ENCODE results near the gene ACCS.

The ACCS gene

GRCh38 chr11:44082645-44083044 lies 16.6 kb downstream of the ACCS start:
- H3K9ac ChIP-seq (ENCODE audit: low read length), result no peak overlapping the region
- no peak overlapping the region for H3K27ac ChIP-seq (ENCODE audit: low read depth, low read length)
- peaks cover 7% of the 10 kb centered on the region for H3K4me1 ChIP-seq (ENCODE audit: control insufficient read depth, insufficient read depth, low read length)
- H3K4me3 ChIP-seq (ENCODE audit: low read length), result no peak overlapping the region
- H3K36me3 ChIP-seq (ENCODE audit: control insufficient read depth, insufficient read depth, low read length), result peaks cover 4% of the 10 kb centered on the region
- H3K27me3 ChIP-seq (ENCODE audit: control insufficient read depth, insufficient read depth, low read length), result no peaks in the 10 kb centered on the region

DNA sequence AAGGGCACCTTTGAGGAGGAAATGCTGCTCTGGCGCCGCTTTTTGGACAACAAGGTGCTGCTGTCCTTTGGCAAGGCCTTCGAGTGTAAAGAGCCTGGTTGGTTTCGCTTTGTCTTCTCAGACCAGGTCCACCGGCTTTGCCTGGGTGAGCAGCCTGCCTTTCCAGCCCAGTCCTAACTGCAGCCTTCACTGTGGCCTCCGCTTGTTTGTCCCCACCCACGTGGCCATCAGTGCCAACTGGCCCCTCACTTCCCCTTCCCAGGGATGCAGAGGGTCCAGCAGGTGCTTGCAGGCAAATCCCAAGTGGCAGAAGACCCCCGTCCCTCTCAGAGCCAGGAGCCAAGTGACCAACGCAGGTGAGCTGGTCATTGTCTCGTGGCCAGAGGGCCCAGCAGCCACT lies 17.4 kb downstream of the ACCS start:
- Histone ChIP-seq H3K4me3 (ENCODE audit: low read length) (no peak overlapping the region), H3K9ac (ENCODE audit: low read length) (no peak overlapping the region), H3K36me3 (ENCODE audit: control insufficient read depth, insufficient read depth, low read length) (peaks cover 4% of the 10 kb centered on the region), H3K27me3 (ENCODE audit: control insufficient read depth, insufficient read depth, low read length) (no peaks in the 10 kb centered on the region), H3K27ac (ENCODE audit: low read depth, low read length) (no peak overlapping the region), H3K4me1 (ENCODE audit: control insufficient read depth, insufficient read depth, low read length) (peaks cover 7% of the 10 kb centered on the region)

DNA sequence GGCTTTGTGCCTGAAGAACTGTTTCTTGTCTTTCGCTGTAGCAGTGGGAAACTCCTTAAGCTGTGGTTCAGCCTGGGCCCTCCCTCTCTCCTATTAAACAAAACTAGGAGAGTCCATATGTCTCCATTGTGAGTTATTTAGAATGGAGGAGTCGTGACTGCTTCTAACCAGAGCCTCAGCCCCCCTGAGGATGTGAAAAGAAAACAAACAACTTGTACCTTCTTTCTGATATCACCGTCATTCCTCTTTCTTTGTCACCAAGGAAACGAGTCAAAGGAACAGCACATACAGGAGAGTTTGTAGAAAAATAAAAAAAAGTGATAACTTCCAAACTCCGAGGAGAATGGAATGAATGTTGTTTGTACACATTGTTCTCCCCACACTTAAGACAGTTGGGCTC lies 17.8 kb downstream of the ACCS start:
- Histone ChIP-seq H3K27ac (ENCODE audit: low read depth, low read length) (no peak overlapping the region), H3K27me3 (ENCODE audit: control insufficient read depth, insufficient read depth, low read length) (no peaks in the 10 kb centered on the region), H3K4me1 (ENCODE audit: control insufficient read depth, insufficient read depth, low read length) (peaks cover 7% of the 10 kb centered on the region), H3K4me3 (ENCODE audit: low read length) (no peak overlapping the region), H3K36me3 (ENCODE audit: control insufficient read depth, insufficient read depth, low read length) (peaks cover 4% of the 10 kb centered on the region), H3K9ac (ENCODE audit: low read length) (no peak overlapping the region)

DNA sequence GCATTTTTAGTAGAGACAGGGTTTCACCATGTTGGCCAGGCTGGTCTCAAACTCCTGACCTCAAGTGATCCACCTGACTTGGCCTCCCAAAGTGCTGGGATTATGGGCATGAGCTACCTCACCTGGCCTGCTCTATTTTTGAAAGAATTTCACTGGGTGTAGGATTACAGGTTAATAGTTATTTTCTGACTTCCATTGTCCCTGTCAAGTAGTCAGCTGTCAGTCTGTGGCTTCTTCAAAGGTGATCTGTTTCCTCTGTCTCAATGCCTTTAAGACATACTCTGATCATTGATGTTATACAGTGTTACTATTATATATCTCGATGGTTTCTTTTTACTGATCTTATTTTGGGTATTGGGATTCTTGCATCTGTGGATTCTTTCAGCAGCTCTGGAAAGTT lies 19.3 kb downstream of the ACCS start:
- H3K4me3 ChIP-seq (ENCODE audit: low read length), result no peak overlapping the region
- no peak overlapping the region for H3K27ac ChIP-seq (ENCODE audit: low read depth, low read length)
- peaks cover 4% of the 10 kb centered on the region for H3K36me3 ChIP-seq (ENCODE audit: control insufficient read depth, insufficient read depth, low read length)
- H3K9ac ChIP-seq (ENCODE audit: low read length), result no peak overlapping the region
- peaks cover 7% of the 10 kb centered on the region for H3K4me1 ChIP-seq (ENCODE audit: control insufficient read depth, insufficient read depth, low read length)
- no peaks in the 10 kb centered on the region for H3K27me3 ChIP-seq (ENCODE audit: control insufficient read depth, insufficient read depth, low read length)

DNA sequence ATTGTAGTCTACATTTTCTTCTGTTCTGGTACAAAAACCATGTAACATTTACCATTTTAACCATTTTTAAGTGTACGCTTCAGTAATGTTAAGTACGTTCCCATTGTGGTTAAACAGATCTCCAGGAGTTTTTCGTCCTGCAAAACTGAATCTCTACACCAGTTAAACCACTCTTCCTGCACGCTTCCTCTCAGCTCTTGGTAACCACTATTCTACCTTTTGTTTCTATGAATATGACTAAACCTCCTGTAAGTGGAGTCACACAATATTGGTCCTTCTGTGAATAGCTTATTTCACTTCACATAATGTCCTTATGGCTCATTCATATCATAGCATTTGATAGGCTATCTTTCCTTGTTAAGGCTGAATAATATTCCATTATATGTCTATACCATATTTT lies 22.3 kb downstream of the ACCS start:
- H3K4me1 ChIP-seq (ENCODE audit: control insufficient read depth, insufficient read depth, low read length), result peaks cover 7% of the 10 kb centered on the region
- peaks cover 4% of the 10 kb centered on the region for H3K36me3 ChIP-seq (ENCODE audit: control insufficient read depth, insufficient read depth, low read length)
- H3K27me3 ChIP-seq (ENCODE audit: control insufficient read depth, insufficient read depth, low read length), result no peaks in the 10 kb centered on the region
- H3K4me3 ChIP-seq (ENCODE audit: low read length), result no peak overlapping the region
- no peak overlapping the region for H3K27ac ChIP-seq (ENCODE audit: low read depth, low read length)
- H3K9ac ChIP-seq (ENCODE audit: low read length), result no peak overlapping the region

GRCh38 chr11:44088871-44089270 lies 22.8 kb downstream of the ACCS start:
- no peaks in the 10 kb centered on the region for H3K27me3 ChIP-seq (ENCODE audit: control insufficient read depth, insufficient read depth, low read length)
- H3K9ac ChIP-seq (ENCODE audit: low read length), result no peak overlapping the region
- no peak overlapping the region for H3K27ac ChIP-seq (ENCODE audit: low read depth, low read length)
- H3K36me3 ChIP-seq (ENCODE audit: control insufficient read depth, insufficient read depth, low read length), result no peaks in the 10 kb centered on the region
- H3K4me1 ChIP-seq (ENCODE audit: control insufficient read depth, insufficient read depth, low read length), result peaks cover 2% of the 10 kb centered on the region
- no peak overlapping the region for H3K4me3 ChIP-seq (ENCODE audit: low read length)

- Histone ChIP-seq H3K4me1 (ENCODE audit: control insufficient read depth, insufficient read depth, low read length) (no peaks in the 10 kb centered on the region), H3K9ac (ENCODE audit: low read length) (no peak overlapping the region), H3K27me3 (ENCODE audit: control insufficient read depth, insufficient read depth, low read length) (no peaks in the 10 kb centered on the region), H3K4me3 (ENCODE audit: low read length) (no peak overlapping the region), H3K36me3 (ENCODE audit: control insufficient read depth, insufficient read depth, low read length) (no peaks in the 10 kb centered on the region), H3K27ac (ENCODE audit: low read depth, low read length) (no peak overlapping the region)
Observed at GRCh38 chr11:44090539-44090938, 24.5 kb downstream of the ACCS start.

GRCh38 chr11:44094260-44094868 lies 28.3 kb downstream of the ACCS start:
- no peak overlapping the region for H3K4me3 ChIP-seq (ENCODE audit: low read length)
- H3K36me3 ChIP-seq (ENCODE audit: control insufficient read depth, insufficient read depth, low read length), result no peaks in the 10 kb centered on the region
- no peaks in the 10 kb centered on the region for H3K27me3 ChIP-seq (ENCODE audit: control insufficient read depth, insufficient read depth, low read length)
- no peak overlapping the region for H3K27ac ChIP-seq (ENCODE audit: low read depth, low read length)
- peaks cover 7% of the 10 kb centered on the region for H3K4me1 ChIP-seq (ENCODE audit: control insufficient read depth, insufficient read depth, low read length)
- no peak overlapping the region for H3K9ac ChIP-seq (ENCODE audit: low read length)

DNA sequence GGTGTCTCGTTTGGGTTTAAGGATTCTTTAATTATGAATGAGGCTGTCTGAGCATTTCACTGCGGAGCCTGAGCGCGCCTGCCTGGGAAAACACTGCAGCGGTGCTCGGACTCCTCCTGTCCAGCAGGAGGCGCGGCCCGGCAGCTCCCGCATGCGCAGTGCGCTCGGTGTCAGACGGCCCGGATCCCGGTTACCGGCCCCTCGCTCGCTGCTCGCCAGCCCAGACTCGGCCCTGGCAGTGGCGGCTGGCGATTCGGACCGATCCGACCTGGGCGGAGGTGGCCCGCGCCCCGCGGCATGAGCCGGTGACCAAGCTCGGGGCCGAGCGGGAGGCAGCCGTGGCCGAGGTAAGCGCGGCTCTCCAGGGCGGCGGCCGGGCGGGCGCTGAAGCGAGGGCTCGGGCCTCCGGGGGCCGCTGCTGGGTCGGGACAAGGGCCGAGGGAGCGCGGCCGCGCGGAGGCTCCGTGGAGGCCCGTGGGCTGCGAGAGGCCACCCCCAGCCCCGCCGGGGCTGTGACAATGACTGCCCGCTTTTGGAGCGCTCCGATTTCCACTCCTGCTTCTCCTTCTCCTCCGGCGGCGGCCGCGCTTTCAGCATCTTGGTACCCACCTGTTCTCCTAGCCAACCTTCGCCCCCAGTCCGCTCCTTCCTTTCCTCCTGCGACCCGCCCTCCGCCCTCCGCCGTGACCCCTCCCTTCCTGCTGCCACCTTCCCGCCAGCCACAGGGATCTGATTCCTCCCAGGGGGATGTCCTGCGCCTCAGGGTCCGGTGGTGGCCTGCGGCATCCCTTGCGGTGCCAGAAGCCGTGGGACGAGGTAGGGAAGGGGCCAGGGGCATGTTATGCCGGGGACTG lies 29.7 kb downstream of the ACCS start, which contains the start of gene EXT2:
Gene EXT2 (plus strand): TSS at position 173 of the 854 bp plus-strand sequence. CDS start 12,035 bp downstream, outside the sequence.
- Histone ChIP-seq H3K27me3 (ENCODE audit: control insufficient read depth, insufficient read depth, low read length) (no peaks in the 10 kb centered on the region), H3K4me1 (ENCODE audit: control insufficient read depth, insufficient read depth, low read length) (peaks cover 7% of the 10 kb centered on the region), H3K9ac (ENCODE audit: low read length) (peak within 1 kb of the TSS; percentile 72), H3K4me3 (ENCODE audit: low read length) (peak within 1 kb of the TSS; percentile 87), H3K36me3 (ENCODE audit: control insufficient read depth, insufficient read depth, low read length) (no peaks in the 10 kb centered on the region), H3K27ac (ENCODE audit: low read depth, low read length) (peak within 1 kb of the TSS; percentile 68)

DNA sequence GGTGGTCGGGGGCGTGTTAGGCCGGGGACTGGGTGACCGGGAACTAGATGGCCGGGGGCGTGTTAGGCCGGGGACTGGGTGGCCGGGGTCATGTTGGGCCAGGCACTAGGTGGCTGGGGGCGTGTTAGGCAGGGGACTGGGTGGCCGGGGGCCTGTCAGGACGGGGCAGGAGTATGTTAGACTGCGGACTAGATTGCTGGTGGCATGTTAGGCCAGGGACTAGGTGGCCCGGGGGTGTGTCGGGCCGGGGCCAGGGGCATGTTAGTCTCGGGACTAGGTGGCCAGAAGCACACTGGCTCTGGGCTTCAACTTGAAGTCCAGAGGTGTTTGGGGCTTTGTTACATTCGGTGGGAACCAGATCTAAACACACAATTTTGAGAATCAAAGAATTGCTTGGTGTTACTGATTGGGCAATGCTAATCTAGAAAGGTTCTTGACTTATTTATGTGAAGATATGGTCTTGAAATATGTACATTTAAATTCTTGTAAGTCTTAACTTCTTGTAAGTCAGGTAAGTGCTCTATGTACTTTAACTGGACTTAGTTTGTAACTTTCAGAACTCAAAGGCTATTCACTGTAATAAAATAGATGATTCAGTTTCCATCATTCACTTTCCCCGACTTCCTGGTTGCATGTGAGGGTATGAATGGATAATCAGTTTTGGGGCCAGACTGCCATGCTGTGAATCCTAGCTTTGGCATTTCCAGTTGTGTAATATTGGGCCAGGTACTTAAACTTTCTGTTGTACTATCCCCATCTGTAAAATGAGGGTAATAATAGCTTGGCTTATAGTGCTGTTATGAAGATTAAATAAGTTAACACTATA lies 30.5 kb downstream of the ACCS start:
- Histone ChIP-seq H3K4me3 (ENCODE audit: low read length) (peak overlapping the region; percentile 87), H3K4me1 (ENCODE audit: control insufficient read depth, insufficient read depth, low read length) (peaks cover 7% of the 10 kb centered on the region), H3K27ac (ENCODE audit: low read depth, low read length) (no peak overlapping the region), H3K36me3 (ENCODE audit: control insufficient read depth, insufficient read depth, low read length) (no peaks in the 10 kb centered on the region), H3K9ac (ENCODE audit: low read length) (peak overlapping the region; percentile 72), H3K27me3 (ENCODE audit: control insufficient read depth, insufficient read depth, low read length) (no peaks in the 10 kb centered on the region)

- Histone ChIP-seq H3K27ac (ENCODE audit: low read depth, low read length) (no peak overlapping the region), H3K36me3 (ENCODE audit: control insufficient read depth, insufficient read depth, low read length) (no peaks in the 10 kb centered on the region), H3K9ac (ENCODE audit: low read length) (no peak overlapping the region), H3K27me3 (ENCODE audit: control insufficient read depth, insufficient read depth, low read length) (no peaks in the 10 kb centered on the region), H3K4me3 (ENCODE audit: low read length) (no peak overlapping the region), H3K4me1 (ENCODE audit: control insufficient read depth, insufficient read depth, low read length) (peaks cover 7% of the 10 kb centered on the region)
Observed at GRCh38 chr11:44097821-44098220, 31.8 kb downstream of the ACCS start.

DNA sequence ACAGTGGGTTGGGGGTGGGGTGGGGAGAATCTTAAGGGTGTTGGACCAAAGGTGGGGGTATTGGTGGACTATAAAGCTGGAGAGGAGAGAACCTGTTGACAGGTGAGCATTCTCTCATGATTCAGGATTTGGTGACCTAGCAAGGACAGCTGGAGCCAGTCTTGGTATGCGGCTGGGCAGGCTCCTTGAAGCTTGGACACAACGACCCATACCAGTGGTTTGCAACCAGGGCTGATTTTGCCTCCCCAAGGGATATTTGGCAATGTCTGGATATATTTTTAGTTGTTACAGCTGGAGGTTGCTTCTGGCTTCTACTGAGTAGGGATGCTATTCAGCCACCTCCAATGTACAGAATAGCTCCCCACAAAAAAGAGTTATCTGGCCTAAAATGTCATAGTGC lies 35.0 kb downstream of the ACCS start:
- no peaks in the 10 kb centered on the region for H3K27me3 ChIP-seq (ENCODE audit: control insufficient read depth, insufficient read depth, low read length)
- H3K4me1 ChIP-seq (ENCODE audit: control insufficient read depth, insufficient read depth, low read length), result peaks cover 7% of the 10 kb centered on the region
- H3K4me3 ChIP-seq (ENCODE audit: low read length), result no peak overlapping the region
- H3K27ac ChIP-seq (ENCODE audit: low read depth, low read length), result no peak overlapping the region
- peaks cover 2% of the 10 kb centered on the region for H3K36me3 ChIP-seq (ENCODE audit: control insufficient read depth, insufficient read depth, low read length)
- no peak overlapping the region for H3K9ac ChIP-seq (ENCODE audit: low read length)
